Suppressor macrophage treated with lipopolysaccharide for 4 hours (primary cell): Measurements from ENCODE around the gene ZMYND12.
A peak's percentile ranks its signal among the peaks of the same experiment; 100 is the strongest.

Experiments used
- DNase-seq: peaks from one replicate; pipeline ENCODE4 v3.0.0-alpha.2; 2020

Gene ZMYND12

DNA sequence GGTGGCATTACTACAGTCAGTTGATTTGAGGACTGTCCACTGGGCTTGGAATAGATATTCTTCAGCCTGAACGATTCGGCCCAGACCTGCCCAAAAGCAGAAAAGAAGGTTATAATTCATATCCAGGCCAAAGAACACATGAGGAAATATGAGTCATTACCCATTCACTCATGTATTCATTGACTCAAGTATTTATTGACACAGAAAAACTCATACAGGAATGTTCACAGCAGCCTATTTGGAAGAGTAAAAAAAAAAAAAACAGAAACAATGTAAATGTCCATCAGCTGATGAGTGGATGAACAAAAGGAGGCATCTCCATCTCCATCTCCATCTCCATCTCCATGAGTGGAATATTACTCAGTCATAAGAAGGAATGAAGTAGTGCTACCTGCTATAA is 15.9 kb downstream of the ZMYND12 start:
- no peak for DNase-seq

DNA sequence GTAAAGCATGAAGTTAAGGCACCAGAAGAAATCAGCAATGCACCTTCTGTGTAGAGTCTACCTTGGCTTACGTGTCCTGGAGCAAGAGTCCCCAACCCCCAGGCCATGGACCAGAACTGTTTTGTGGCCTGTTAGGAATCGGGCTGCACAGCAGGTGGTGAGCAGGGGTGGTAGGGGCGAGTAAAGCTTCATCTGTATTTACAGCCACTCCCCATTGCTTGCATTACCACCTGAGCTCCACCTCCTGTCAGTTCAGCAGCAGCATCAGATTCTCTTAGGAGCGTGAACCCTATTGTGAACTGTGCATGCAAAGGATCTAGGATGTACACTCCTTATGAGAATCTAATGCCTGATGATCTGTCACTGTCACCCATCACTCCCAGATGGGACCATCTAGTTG is 21.5 kb downstream of the ZMYND12 start:
- no peak for DNase-seq

DNA sequence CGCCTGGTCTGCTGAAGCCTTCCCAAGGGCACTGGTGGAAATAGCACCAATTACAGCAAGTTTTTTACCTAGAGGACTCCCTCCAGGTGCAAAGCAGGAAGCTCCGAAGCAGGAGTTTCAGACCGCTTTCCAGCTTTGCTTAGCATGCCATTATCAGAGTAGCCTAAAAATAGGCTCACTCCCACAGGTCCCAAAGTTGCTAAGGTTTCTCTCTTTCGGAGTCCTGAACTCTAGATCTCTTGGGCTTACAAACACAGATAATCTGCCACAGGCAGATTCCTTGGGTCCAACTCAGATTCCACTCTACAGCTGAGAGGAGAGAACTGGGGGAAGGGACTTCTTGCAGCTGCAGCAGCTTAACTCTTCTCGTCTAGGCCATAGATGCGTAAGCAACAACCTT is 22.5 kb downstream of the ZMYND12 start:
- no peak for DNase-seq

DNA sequence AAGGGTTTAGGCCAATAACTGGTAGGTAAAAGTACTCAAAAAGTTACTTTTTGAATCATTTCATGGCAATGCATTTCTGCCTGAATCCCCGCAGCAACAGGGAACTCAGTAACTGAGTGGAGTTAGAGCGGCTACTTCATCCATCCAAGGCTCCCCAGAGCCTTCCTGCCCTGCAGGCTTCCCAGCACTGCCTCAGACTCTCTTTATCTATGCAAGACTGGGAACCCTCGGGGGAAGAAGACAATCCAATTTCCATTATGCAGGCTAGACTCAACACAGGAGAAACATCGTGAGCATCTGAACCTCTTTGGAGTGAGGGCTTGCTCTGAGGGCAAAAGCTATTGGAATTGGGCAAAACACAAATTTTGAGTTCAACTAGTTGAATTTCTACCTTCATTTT is 23.1 kb downstream of the ZMYND12 start:
- DNase-seq = no peak

DNA sequence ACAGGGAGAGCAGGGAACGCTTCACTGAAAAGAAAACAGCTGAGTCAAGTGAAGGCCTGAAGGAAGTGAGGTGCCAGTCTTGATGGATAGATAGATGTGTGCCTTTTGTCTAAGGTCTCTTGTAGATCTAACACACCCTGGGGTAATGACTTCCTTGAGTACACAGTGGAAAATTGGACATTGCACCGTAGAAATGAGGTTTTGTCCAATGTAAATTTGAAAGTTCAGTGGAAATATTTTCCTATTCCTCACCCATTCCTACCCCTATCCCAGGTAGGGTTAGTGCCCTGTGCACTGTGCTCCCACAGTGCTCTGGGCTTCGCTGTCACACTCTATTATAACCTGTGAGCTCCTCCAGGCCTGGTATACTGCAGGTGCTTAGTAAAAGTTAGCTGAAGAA is 24.3 kb downstream of the ZMYND12 start:
- DNase-seq = no peak

DNA sequence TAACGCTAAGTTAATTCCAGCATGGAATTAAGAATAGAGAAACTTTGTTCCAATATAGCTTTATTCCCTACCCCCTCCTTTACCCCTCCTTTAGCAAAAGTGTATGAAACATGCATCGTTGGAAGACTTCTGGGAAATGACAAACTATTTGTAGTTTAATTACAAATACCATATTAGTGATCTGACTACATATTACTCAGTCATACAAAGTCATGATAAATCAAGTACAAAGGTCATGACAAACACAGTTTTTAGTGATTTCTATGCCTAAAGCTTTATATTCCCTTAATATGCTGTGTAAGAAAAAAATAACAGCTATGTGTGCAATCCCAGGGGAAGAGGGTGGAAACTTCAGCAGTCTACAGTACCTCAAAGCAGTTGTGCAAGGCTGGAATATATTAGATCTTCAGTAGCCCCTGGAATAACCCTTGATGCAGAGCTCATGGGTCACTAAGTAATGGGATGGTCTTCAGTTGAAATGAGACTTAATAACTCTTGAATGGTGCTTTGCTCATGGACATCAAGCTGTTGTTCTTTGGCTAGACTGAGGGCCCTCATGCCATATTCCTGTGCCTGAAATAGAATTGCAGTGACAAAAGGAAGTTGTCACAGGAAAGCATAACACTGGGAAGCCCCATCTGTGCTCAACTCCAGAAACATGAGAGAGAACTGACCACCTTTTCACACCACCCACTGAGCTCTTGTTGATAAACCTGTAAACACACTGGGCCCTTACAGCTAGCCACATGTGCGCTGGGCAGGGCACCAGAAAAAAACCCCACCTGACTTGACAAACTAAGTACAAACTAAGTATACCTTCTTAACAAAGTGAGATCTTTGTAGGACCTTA is 25.3 kb downstream of the ZMYND12 start:
- DNase-seq = peak; percentile 19

DNA sequence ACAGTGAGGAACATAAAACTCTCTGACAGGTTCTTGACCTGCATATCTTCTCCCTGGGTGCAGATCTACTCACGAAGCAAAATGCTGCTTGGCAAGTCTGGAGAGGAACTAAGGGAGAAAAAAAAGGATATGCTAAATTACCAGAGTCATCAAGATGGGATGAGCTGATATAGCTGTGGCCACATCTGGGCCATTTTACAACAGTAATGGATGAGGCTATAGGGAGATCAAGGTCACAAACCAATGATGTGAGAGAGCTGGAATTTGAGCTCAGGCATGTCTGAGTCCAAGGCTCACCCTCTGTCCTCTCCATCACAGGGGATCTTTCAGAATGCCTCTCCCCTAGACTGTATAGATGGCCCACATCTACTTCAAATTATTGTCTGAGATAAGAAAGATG is 26.2 kb downstream of the ZMYND12 start:
- DNase-seq = no peak

DNA sequence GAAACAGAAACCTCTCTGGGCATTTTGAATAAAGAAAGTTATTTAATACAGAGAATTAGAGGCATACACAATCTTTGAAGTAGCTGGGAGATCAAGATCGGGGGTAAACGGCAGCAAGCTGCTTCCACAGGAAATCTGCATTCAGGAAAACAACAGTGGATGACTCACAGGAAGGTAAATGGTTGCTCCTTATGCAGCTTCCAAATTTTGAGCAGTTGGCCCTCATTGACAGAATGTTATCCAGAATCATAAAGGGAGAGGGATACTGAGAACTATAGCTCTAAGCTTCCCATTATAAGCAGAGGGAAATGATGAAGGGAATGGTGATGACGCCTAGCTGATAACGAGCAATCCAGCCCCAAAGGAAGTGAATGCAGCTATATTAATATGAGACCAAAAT is 28.6 kb downstream of the ZMYND12 start:
- no peak for DNase-seq

DNA sequence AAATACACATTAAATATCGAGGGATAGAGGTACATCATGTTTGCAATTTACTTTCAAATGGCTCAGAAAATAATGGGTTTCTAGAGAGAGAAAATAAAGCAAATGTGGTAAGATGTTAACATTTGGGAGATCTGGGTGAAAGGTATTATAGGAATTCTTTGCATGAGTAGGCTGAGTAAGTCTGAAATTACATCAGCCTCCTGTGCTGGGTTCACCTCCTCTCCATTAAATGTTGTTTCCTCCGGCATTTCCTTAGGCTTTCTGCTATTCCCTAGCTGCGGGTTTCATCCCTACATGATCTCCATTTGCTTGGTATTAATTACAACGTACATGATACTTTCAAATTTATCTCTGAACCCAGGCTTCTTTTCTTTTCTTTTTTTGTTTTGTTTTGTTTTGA is 31.6 kb downstream of the ZMYND12 start:
- no peak for DNase-seq

DNA sequence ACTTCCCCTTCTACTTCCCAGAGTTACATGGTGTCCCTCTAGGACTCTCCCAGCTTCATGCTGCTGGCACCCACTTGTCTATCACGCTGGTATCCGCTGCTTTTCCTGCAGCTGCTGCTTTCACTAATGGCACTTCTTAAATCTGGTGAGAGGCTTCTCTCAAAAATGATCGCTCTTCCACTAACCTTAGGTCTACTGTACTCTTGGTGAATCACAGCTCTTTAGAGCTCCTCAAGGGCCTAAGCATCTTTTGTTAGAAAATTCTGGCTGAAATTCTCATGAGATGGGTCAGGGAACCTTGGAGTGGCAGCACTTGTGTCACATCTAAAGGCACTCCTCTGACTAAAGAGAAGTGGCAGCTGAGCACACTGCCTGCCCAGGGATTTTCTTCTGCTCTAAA is 32.1 kb downstream of the ZMYND12 start:
- DNase-seq = no peak

DNA sequence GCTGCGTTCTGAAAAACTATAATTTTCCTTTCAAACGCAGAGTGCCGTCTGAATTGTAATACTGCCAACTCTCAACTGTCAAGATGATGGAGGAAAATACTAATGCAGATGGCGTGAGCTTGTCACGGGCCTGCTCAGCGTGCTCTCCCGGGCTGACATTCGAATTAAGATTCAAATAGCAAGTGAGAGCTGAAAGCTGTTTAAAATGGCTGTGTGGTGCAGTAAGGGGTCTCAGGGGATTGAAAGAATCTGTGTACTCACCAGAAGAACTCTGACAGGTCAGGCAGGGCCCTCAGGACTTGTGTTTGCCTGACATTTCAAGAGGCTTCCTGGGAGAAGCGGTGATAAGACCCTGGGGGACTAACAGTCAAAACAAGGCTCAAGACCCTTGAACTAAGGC is 33.1 kb downstream of the ZMYND12 start:
- no peak for DNase-seq

DNA sequence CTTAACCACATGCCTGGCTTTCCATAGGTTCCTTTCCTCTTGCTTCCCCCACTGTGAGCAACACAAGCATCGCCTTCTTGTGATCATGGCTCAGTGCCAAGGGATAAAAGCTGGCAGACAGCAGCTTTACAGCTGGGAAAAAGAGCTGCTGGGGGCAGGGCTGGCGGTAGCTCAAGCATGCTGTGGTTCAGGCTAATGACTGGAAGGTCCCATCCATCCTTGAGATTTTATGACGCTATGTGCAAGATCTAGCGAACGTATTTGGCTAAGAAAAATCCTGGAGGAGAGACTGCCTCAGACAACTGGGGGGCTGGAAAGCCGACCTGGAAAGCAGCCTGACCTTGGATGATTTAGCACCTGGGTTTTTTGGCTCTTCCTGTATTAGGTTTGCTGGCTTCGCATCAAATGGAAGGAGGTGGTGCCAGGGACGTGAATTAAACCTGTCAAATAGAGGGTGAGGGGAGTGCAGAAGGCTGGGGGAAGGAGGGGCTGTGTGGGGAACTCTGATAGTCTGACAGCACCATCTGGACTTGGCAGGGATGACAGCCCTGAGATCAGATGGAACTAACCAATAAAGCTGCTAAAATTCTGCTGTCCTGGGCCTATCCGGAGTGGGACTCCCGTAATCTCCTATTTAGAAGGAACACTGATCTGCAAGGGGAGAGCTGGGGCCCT is 34.8 kb downstream of the ZMYND12 start:
- DNase-seq = no peak

DNA sequence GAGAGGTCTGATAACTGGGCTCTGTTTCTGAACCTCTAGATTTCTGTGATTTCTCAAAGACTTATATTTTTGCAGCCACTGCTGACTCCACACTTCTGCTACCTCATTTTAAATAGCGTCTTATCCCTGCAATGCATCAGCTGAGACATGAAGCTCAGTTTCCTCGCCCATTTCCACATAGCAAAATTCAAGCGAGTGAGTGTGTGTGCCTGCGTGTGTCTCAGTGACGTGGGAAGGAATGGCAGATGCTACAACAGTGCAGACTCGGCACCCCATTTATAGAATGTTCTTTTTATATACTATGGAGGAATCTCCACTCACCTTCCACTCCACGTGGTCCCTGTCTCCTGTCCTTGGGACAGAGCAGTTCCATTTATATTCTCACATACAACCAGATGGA is 35.7 kb downstream of the ZMYND12 start:
- no peak for DNase-seq

DNA sequence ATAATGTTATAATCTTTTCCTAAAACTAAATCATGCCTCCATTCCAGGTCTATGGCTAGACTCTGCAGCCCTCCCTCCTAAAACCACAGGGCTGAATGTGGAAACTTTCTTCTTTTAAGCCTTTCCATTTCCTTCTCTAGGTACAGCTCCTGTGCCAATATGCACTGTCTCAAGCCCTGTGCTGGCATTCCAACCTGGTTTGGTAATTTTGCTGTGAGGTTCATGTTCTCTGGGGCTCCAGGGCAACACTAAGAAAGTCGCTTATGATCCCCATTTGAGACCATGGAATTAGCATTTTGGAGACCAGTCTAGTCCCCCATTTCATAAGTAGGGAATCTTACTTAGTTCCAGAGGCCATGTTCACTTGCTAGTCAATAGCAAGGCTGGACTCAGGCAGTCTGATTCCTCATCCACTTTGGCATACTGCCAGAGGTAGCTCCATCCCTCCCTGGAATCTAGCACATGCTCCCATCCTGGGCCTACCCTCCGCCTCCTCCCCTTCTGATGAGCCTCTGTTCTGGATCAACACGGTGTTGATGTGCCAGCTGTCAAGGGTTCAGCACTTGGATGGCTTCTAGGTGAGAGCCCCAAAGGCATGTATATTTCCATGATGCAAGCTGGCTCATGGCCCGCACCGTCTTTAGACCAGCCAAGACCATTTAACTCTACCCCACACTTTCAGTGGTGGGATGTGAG is 36.5 kb downstream of the ZMYND12 start:
- DNase-seq = no peak

DNA sequence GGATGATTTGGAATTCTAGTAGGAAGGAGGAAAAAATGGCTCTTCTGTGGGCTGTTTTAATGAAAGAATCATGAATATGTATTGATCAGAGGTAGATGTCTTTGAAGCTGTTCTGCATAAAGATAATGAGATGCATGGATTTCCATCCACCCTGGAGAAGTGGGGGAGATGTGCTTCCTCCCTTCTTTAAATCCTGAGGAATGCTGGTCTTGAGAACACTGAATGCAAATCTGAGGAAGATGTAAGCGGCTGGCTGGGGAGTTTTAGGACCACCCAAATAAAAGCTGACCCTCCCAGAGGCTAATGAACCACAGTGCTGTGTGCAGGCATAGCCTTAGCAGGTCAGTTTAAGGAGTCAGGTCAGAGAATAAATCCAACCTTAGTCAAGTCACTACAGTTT is 37.3 kb downstream of the ZMYND12 start:
- DNase-seq = no peak

DNA sequence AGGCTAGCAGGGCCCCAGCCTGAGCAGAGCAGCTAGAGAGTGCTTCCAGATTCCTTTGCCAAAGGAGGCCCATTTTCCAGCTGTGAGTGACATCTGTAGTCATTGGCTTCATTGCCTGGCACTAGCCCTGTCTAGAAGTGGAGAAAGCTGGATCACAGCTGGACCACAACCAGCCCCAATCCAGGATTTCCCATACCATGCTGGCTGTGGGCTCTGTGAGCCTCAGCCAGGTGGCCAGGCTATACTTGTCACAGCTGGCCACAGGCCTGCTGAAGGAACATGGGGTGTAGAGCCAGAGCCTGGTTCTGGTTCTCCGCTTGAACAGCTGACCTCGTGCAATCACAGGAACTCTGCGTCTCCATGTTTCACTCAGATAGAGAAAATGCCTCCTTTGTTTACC is 38.7 kb downstream of the ZMYND12 start:
- DNase-seq = no peak

DNA sequence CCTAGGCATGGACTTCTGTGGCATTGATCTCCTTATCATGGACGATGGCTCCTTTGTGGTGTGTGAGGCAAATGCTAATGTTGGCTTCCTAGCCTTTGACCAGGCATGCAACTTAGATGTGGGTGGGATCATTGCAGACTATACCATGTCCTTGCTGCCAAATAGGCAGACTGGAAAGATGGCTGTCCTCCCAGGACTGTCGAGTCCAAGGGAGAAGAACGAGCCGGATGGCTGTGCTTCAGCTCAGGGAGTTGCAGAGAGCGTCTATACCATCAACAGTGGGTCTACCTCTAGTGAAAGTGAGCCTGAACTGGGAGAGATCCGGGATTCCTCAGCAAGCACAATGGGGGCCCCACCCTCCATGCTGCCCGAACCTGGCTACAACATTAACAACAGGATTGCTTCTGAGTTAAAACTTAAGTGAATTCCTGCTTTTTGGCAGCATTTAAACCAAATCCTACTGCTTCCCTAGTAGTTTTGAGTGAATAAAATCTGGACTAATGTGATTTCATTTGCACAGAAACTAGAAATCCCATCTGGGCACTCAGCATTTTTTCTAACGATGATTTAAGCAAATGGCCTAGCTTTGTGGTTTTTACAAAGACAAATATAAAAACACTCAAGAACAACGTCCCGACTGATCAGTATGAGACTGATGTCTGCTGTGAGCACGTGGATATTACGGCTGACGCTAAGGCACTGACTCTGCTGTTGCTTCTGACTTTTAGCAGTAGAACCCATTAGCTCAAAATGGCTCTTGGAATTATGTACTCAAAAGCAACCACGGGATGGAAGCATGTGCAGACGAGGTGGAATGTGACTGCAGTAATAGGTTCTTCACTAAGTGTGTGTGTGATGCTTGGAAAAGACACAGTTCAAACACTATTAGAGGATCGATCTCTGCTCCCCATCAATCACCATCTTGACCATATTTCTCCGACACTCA is 41.0 kb downstream of the ZMYND12 start:
- DNase-seq = no peak

DNA sequence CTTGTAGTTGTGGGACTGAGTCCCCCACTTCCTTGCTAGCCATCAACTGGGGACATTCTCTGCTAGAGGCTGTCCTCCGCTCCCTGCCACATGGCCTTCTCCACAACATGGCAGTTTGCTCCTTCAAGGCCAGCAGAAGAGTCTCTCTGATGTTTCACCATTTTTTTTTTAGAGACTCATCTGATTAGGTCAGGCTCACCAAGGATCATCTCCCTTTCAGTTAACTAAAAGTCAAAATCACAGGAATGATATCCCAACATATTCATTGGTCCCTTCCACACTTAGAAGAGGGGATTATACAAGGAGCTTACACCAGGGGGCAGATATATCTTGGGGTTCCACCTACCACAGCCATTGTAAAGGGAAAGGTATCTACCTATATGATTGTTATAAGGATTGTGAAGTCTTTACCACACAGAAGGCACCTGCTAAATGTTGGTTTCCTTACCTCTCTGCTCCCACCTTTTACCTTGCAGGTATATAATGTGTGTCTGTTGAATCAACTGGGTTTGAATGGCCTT is 51.9 kb downstream of the ZMYND12 start:
- no peak for DNase-seq

DNA sequence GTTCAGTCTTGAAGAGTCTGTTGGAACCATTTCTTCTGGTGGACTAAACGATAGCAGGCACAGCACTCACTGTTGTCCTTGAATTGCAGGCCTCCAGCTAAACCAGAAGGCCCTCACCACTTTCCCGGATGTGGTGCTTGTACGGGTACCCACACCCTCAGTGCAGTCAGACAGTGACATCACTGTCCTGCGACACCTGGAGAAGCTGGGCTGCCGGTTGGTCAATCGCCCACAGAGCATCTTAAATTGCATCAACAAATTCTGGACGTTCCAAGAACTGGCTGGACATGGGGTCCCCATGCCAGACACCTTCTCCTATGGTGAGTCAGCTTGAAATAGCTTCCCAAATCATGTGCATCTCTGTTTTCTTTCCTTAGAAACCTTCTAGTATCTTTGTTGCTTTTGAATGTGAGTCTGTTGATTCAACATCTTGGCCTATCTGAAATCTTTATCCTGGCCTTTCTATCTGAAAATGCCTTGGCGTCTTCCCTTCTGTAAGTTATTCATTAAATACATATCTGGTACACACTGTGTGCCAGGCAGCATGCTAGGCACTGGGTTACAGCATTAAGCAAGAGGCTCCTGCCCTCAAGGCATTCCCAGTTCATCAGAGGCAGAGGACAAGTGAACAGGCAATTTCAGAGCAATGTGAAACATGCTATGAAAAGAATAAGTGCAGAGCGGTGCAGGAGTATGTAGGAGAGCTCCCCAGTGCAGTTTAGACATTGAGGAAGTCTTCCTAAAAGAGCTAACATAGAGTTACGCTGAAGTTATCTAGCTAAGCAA is 56.3 kb downstream of the ZMYND12 start:
- no peak for DNase-seq

DNA sequence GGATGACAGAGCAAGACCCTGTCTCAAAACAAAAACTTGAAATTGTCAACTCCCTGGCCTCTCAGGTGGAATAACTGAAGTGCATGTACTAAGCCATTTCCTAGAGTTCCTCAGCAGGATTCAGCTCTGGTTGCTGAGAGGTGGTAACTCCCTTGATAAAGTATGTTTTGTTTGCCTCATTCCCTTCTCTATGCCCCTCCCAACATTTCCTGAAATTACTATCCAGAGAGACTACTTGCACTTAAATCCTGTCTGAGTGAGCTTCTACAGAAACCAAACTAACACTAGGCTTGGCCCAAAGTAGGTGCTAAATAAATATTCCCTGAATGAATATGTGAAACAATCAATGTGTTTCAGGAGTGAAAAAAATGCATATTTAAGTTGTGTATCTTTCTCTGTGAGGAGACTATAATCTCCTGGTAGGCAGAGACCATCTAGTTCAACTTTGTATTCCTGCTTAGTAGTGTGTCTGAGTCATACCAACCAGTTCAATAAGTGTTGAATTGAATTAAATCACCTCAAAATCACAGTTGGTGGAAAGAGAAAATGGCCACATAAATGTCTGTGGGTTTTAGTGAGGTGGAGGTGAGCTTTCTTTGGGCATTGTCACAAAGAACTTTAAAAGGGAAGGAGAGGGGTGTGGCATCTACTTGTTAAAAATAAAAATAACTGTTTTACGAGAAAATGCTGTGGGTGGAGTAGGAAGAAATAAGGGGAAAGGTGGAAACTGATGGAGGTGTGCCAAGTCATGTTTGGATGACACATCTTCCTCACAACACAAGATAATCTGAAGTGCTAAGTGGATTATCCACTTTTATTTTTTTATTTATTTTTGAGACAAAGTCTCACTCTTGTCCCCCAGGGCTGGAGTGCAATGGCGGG is 62.6 kb downstream of the ZMYND12 start:
- no peak for DNase-seq

DNA sequence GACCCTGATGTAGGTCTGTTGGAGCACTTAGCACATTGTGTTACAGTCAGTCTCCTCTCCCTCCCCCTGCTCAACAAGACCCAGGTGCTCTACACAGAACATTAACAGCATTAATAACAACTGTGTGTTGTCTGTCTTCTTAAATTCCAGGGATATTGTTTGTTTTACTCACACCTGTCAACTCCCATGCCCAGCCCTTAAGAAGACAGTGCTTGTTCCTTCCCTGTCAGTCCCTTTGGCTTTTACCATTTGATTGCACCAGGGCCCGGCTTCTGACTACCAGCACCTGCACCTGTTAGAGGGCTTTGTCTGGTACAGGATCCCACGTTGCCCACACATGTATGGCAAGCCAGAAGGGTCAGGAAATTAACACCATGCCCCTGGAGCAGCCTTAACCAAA is 63.6 kb downstream of the ZMYND12 start:
- DNase-seq = no peak
